Activated T-cell treated with anti-CD3 and anti-CD28 coated beads, Interleukin-2, amount 50 U/mL, for 48 hours (primary cell): ENCODE results near the gene ARF6.
"Not testable (repeated sequence)": the region's sequence is repeated elsewhere in the genome, so short reads cannot be mapped to it uniquely, and the experiment has no call there.

Experiments used
- DNase-seq, 2 experiments: peaks; one replicate each; pipeline ENCODE4 v3.0.0-alpha.2; 2020

Gene ARF6

DNA sequence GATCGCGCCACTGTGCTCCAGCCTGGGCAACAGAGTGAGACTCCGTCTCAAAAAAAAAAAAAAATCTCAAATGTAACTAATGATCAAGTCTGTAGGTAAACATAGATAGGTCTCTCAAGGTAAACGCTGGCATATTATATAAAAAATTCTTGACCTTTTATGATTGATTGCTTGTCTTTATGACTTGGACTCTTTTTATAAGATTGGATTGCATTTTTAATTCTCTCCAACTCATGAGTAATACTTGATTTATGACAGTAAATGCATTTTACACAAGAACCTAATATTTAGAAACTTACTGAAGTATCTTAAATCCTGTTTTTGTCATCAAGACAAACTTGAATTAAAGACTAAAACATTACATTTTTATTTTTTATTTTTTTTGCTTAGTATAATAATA, 16.1 kb downstream of the ARF6 start:
- no peak for DNase-seq

DNA sequence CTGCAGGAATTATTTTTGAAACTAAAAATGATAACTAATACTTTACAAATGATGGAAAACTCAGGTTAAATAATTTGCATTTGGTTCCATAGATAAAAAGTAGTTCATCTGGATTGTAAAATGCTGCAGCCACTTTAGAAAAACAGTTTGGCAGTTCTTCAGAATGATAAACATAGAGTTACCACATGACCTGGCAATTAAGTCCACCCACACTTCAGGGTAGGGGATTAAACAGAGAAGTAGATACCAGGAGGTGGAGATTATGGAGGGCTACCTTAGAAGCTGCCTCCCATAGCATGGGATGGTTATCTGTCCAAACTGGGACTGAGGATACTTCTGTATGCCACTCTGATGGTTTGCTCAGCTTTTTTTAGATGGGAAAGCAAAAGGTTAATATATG, 22.2 kb downstream of the ARF6 start:
- no peak for DNase-seq

DNA sequence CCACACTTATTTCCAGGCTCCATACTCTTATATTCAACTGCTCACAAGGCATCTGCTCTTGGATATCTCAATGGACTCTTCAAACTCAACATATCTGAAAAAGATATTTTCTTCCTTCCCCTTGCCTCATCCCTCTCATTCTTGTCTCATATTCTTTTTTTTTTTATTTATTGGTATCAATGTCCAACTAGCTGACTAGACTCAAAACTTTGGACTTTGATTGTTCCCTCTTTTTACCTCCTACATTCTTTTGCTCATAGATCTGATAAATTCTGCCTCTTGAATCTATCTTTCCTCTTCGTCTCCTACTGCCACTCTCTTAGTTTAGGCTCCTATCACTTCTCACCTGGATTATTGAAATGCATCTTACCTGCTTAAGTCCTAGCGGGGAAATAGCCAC, 25.8 kb downstream of the ARF6 start:
- DNase-seq = no peak

DNA sequence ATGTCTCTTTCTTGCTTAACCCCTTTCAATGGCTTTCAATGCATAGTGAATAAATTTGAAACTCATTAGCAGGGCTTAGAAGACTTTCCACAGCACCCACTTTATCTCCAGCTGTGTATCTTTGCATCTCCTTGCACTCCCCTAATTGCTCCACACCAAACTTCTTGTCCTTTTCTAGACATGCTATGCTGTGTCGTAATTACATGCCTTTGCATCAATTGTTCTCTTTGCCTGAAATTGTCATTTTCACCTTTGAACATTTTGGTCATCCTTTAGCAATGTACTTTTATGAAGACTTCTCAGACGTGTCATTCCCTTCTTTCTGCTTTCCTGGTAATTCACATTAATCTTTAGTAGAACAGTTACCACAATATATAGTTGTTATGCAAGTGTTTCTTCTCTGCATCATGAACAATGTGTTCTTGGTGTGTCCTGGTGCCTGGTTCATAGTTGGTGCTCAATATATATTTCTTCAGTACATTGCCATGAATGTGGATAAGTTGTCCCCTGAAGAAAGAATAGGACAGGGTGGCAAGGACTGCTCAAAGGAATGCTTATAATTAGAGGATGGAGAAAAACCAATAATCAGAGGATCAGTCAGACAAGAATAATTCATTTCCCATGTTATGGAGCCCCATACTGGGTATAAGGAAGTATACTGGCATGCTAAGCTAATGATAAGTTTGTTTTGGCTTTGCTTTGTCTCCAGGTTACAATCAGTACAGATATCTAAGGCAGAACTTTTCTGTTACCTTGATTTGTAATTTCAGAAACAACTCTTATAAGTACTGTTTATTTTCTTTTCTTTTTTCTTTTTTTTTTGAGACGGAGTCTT, 27.2 kb downstream of the ARF6 start:
- no peak for DNase-seq

DNA sequence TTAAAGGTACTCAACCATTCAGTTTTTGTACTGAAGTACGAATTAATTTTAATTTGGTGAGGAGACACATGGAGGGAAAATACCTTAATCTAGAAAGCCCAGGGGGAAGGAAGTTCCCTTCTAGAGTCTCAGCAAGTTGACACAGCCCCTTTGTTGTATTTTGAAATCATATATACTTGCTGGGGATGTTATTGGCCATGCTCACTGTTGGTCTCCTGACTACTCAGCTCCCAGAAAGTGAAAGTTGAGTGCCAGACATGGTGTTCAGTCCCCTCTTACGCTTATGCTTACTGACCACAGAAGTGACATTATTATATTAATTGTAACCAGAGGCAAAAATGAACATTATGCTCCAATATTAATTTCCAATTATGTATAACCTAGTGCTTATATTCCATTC, 28.1 kb downstream of the ARF6 start:
- no peak for DNase-seq

DNA sequence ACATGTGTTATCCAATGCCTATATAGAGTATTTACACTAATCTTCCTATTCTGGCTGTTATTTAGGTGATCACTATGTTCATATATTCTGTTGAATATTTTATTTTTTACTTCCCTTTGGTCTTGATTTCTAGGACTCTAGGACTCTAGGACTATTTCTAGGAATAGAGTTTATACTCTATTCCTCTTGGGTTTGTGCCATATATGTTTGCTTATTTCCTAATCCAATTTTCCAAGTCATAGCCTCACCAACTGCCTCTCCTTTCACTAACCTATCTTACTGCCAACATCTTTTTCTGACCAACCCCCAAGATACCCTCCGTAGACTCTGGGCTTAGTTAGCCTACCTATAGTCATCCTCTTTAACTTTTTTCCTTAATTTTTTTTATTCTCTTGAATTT, 28.5 kb downstream of the ARF6 start:
- no peak for DNase-seq

DNA sequence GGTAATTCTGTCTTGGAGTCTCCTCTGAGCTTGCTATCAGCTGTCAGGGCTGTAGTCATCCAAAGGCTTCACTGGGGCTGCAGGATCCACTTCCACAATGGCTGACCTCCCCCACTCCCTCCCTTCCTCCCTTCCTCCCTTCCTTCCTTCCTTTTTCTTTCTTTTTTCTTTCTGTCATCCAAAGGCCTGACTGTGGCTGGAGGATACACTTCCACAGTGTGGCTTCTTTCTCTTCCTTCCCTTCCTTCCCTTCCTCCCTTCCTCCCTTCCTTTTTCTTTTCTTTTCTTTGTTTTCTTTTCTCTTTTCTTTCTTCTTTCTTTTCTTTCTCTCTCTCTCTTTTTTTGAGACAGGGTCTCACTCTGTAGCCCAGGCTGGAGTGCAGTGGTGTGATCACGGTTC, 30.6 kb downstream of the ARF6 start:
- no peak for DNase-seq

DNA sequence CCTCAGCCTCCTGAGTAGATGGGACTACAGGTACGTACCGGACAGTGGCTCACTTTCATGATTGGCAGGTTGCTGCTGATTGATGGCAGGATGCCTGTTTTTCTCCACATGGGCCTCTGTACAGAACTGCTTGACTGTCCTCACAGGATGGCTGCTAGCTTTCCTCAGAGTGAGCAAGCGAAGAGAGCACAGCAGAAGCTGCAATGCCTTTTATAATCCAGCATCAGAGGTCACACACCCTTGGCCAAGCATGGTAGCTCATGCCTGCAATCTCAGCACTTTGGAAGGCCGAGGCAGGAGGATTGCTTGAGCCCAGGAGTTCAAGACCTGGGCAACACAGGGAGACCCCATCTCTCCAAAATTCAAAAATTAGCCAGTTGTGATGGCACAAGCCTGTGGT, 31.0 kb downstream of the ARF6 start:
- no peak for DNase-seq

DNA sequence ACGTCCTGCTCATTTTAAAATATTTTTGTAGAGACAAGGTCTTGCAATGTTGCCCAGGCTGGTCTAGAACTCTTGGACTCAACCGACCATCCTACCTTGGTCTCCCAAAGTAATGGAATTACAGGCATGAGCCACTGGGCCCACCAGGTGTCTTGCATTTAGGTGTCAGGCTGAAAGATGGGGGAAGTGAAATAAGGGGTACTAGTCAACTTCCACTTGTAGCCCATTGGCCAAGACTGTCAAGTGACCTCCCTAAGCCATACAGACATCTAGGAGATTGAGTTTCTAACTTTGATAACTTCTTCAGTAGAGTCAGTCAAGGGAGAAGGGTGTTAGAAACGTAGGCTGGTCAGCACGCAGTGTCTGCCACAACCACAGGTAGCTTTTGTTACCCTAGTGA, 32.0 kb downstream of the ARF6 start:
- no peak for DNase-seq

DNA sequence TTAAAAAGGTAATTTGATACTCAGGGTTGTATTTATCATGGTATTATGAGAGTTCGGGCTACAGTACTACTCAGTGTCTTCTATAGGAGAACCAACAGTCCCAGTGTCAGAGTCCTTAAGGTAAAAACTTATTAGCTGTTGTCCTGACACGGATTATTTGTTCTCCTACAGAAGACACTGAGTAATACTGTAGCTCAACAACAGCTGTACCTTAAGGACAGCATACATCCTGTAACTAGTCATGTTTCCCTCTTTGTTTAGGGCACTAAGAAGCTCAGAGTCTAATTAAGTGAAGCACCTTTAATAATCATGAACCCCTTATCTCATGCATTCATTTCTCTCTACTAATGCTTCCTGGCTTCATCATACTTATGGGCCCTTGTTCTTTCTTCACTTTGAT, 33.9 kb downstream of the ARF6 start:
- no peak for DNase-seq

DNA sequence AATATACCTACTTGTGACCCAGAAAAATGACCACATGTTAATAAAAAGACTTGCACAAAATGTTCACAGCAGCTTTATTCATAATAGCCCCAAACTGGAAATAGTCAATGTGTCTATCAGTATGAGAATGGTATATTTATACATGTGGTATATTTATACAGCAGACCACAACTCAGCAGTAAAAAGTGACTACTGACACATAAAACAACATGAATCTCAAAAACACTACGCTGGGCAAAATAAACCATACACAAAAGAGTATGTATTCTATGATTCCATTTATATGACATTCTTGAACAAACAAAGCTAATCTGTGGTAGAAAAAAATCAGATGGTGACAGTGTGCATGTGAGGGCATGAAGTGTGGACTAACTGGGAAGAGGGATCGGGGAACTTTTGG, 35.1 kb downstream of the ARF6 start:
- no peak for DNase-seq

DNA sequence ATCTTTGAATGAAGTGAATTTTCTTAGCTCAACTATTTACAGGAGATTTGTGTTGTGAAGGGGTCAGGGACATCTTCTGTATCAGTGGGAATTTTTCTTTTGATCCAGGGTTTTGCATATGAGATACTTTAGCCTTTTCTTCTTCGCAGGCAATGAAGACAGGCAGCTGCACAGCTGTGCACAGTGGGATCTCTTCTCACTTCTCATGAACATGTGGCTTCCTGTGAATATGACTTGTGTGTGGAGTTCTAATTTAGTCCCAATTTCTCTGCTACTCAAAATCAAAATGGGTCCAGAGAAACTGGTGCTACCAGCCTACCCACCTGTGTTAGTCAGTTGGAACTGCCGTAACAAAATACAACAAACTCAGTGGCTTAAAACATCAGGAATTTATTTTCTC, 37.8 kb downstream of the ARF6 start:
- DNase-seq = no peak

DNA sequence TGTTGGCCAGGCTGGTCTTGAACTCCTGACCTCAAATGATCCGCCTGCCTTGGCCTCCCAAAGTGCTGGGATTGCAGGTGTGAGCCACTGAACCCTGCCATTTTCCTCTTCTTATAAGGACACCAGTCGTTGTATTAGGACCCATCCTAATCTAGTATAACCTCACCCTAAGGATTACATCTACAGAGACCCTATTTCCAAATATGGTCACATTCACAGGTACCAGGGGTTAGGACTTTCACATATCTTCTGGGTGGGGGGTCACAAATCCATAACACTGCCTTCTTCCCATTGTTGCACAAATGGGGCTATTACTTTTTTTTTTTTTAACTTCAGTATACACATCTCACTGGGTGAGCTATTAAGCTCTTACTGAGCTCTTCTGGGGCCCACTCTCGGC, 38.6 kb downstream of the ARF6 start:
- DNase-seq = no peak

DNA sequence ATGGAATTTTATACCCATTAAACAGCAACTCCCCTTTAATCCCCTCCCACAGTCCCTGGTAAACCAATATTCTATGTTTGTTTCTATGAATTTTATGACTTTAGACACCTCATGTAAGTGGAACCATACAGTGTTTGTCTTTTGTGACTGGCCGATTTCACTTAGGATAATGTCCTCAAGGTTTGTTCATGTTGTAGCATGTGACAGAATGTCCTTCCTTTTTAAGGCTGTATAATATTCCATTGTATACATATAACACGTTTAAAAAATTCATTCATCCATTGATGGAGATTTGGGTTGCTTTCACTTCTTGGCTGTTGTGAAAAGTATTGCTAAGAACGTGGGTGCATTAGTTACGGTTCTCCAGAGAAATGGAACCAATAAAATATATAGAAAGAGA, 40.2 kb downstream of the ARF6 start:
- DNase-seq = no peak

DNA sequence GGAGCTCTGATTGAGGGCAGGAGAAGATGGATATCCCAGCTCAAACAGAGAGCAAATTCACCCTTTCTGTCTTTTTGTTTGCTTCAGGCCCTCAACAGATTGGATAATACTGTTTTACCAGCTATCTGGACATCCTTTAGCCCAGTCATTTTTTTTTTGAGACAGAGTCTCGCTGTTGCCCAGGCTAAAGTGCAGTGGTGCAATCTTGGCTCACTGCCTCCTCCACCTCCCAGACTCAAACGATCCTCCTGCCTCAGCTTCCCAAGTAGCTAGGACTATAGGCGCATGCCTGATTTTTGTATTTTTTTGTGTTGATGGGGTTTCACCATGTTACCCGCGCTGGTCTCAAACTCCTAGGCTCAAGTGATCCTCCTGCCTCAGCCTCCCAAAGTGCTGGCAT, 40.8 kb downstream of the ARF6 start:
- no peak for DNase-seq

DNA sequence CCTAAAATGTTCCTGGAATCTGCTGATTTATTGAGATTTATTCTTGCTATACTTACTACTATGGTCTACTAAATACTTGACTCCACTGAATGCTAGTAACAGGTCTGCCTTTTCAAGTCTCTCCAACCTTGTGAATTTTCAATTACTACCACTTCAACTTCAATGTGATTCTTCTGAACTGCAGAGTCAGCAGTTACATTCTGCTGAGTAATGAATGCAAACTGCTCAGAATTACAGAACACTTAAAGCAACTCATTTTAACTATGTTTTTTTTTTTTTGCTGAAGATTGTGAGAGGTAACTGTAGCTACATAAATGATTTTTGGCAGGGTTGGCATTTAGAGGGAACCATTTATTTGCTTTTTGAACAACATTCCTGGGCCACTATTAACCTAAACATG, 41.8 kb downstream of the ARF6 start:
- DNase-seq = no peak

DNA sequence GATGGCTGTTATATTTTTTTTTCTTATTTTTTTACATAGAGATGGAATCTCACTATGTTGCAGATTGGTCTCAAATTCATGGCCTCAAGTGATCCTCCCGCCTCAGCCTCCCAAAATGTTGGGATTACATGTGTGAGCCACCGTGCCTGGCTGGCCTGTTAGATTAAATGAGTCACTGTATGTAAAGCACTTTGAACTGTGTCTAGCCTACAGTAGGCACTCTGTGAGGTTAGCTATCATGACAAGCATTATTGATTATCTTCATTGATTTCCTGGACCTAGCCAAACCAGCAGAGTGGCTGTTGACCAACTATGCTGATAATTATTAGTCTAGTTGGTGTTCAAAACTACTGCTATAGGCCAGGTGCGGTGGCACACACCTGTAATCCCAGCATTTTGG, 42.6 kb downstream of the ARF6 start:
- DNase-seq = no peak

DNA sequence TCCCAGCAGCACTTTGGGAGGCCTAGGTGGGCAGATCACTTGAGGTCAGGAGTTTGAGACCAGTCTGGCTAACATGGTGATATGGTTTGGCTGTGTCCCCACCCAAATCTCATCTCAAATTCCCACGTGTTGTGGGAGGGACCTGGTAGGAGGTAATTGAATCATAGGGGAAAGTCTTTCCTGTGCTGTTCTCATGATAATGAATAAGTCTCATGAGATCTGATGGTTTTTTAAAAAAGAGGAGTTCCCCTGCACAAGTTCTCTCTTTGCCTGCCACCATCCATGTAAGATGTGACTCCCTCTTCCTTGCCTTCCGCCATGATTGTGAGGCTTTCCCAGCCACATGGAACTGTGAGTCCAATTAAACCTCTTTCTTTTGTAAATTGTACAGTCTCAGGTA, 43.4 kb downstream of the ARF6 start:
- not testable (repeated sequence) for DNase-seq

DNA sequence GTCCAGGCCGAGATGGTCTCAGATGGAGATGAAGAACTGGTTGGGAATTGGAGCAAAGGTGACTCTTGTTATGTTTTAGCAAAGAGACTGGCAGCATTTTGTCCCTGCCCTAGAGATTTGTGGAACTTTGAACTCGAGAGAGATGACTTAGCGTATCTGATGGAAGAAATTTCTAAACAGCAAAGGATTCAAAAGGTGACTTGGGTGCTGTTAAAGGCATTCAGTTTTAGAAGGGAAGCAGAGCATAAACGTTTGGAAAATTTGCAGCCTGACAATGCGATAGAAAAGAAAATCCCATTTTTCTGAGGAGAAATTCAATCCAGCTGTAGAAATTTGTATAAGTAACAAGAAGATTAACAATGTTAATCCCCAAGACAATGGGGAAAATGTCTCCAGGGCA, 44.0 kb downstream of the ARF6 start:
- not testable (repeated sequence) for DNase-seq

DNA sequence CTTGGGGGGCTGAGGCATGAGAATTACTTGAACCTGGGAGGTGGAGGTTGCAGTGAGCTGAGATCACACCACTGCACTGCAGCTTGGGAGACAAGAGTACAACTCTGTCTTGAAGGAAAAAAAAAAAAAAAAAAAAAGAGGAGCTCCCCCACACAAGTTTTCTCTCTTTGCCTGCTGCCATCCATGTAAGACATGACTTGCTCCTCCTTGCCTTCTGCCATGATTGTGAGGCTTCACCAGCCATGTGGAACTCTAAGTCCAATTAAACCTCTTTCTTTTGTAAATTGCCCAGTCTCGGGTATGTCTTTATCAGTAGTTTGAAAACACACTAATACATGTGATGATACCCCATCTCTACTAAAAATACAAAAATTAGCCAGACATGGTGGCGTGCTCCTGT, 46.3 kb downstream of the ARF6 start:
- not testable (repeated sequence) for DNase-seq

DNA sequence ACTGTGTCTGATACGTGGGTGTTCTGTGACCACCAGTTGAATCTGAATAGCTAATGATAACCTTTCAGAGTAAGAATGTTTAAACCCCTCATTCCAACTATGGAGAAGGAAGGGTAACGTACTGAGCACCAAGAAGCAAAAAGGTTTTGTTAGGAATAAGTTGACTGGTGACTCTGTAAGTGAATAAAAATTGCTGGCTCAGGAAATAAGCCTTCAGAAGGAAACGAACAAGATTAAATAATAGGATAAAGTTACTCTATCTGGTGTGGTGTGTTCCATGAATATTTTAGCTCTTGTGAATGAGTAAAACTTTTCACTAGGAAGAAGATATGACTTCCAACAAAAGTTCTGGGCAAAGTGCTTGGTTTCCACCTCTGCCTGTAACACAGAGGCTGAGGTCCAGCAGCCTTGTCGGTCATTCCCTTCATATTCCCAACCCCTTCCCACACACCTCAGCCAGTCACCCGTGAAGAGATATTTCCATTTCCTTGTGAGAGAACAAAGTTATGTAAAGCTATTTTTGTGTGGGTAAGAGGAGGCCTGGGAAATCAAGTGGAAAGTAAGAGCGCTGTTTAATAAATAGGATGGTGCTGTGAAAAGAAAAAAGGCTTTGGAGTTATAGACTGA, 47.1 kb downstream of the ARF6 start:
- DNase-seq = no peak

DNA sequence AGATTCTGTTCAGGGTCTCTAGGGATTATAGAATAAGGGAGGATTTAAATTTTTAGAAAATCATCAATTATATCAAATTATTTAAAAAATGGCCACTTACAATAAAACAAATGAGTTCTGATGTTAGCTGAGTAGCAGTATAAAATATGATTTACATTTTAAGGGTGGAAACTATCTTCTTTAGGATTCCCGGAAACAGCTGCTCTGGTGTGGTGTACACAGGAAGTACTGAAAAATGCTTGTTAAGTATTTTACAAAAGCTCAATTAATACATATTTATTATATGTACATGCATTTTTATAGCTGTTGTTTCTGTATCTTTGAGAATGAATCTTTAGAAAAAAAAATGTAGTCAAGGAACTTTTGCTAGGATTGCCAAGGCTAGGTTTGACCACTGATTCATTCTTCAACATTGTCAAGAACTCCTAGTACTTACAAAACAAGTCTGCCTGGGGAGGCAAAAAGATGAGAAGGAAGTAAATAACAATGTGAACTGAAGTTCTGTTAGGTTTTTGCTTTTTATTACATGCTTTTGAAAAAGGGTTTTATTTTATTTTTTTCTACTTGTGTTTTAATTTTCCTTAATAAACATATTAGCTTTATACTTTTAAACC, 48.0 kb downstream of the ARF6 start:
- DNase-seq = no peak

DNA sequence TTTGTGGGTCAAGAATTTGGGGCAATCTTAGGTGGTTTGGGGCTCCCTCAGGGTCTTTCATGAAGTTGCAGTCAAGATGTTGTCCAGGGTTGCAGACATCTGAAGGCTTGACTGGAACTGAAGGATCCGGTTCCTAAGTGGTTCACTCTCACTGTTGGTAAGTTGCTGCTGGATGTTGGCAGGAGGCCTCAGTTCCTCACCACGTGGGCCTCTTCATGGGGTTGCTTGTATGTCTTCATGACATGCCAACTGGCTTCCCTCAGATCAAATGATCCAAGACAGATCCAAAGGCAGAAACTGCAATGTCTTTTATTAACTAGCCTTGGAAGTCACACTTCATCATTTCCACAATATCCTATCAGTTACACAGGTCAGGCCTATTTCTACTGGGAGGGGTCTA, 49.2 kb downstream of the ARF6 start:
- no peak for DNase-seq

DNA sequence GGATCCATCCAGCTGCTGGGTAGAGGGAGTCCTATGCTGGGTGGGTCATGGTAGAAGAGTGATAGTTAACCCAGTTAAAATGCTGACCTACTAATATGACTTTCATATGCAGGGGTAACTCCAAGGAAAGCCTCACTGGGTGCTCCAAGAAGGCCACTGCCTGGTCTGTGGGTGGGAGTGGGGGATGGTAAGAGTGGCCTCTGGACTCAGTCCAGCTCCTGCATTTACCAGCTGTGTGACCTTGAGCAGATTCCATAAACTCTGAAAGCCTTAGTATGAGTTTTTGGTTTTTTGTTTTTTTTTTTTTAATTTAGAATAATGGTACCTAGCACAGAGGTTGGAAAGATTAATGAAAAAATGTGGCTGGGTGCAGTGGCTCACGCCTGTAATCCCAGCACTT, 51.6 kb downstream of the ARF6 start:
- no peak for DNase-seq
